WTC11 (cell line): ENCODE data around the gene ADORA1. TPM values are rescaled to one million over a fixed set of nuclear protein-coding genes. Genes with fewer than 3 reads are reported as not detected.
A peak's percentile ranks its signal among the peaks of the same experiment; 100 is the strongest.

Experiments used
- ATAC-seq: fragments of 200-7000 bp; cut with Tn5 transposase; 2 replicates; pipeline ENCODE4 v1.10.0; 2021; ENCODE audit warnings: mild to moderate bottlenecking, moderate library complexity
- CTCF ChIA-PET: fragments of 300-600 bp; sonication (Branson Sonifier 250); formaldehyde crosslinking; loops from one replicate; lab custom pipeline; 2021; ENCODE audit warnings: antibody characterized with exemption; lab: Charles Lee
- POLR2A ChIA-PET: fragments of 350-600 bp; sonication (Branson Sonifier 250); formaldehyde crosslinking; loops from one replicate; lab custom pipeline; 2021; ENCODE audit warnings: antibody characterized with exemption; lab: Charles Lee
- DNase-seq: peaks from one replicate; pipeline ENCODE4 v3.0.0; 2021; ENCODE audit warnings: low spot score
- H3K27ac Mint-ChIP-seq: 2 replicates; pipeline ENCODE4 v1.8.0; 2021; ENCODE audit warnings: mixed read lengths
- H3K27me3 Mint-ChIP-seq: 2 replicates; pipeline ENCODE4 v1.8.0; 2021; ENCODE audit warnings: low read depth, mild to moderate bottlenecking, moderate library complexity, mixed read lengths
- H3K36me3 Mint-ChIP-seq: 2 replicates; pipeline ENCODE4 v1.8.0; 2021; ENCODE audit warnings: mixed read lengths
- H3K4me1 Mint-ChIP-seq: 2 replicates; pipeline ENCODE4 v1.8.0; 2022; ENCODE audit warnings: mixed read lengths
- H3K4me3 Mint-ChIP-seq: 2 replicates; pipeline ENCODE4 v1.8.0; 2021; ENCODE audit warnings: mild to moderate bottlenecking, moderate library complexity, mixed read lengths
- H3K9me3 Mint-ChIP-seq: 2 replicates; pipeline ENCODE4 v1.8.0; 2021; ENCODE audit warnings: mixed read lengths
- AFF4 ChIP-seq: sonication (generic); formaldehyde crosslinking; IDR thresholded peaks from 2 replicates; pipeline ENCODE4 v1.8.1; 2023; ENCODE audit warnings: mild to moderate bottlenecking, missing genetic modification reagents, borderline replicate concordance
- AR ChIP-seq: fragments of 250-450 bp; sonication (Bioruptor Pico); IDR thresholded peaks from 2 replicates; pipeline ENCODE4 v1.9.0; 2021; ENCODE audit warnings: mild to moderate bottlenecking
- ATF6 ChIP-seq: sonication (generic); formaldehyde crosslinking; IDR thresholded peaks from 2 replicates; pipeline ENCODE4 v1.8.1; 2023; ENCODE audit warnings: mild to moderate bottlenecking, missing genetic modification reagents
- ESRRA ChIP-seq: sonication (generic); formaldehyde crosslinking; IDR thresholded peaks from 2 replicates; pipeline ENCODE4 v1.8.1; 2022; ENCODE audit warnings: mild to moderate bottlenecking, missing genetic modification reagents, borderline replicate concordance
- GRHL2 ChIP-seq: fragments of 250-450 bp; sonication (Bioruptor Pico); IDR thresholded peaks from 2 replicates; pipeline ENCODE4 v1.8.0; 2022; ENCODE audit warnings: mild to moderate bottlenecking, moderate library complexity; ENCODE audit not compliant: insufficient replicate concordance, severe bottlenecking
- MXD4 ChIP-seq: fragments of 250-450 bp; sonication (Bioruptor Pico); IDR thresholded peaks from 2 replicates; pipeline ENCODE4 v1.8.0; 2021; ENCODE audit warnings: mild to moderate bottlenecking, moderate library complexity, borderline replicate concordance
- PREB ChIP-seq: sonication (generic); formaldehyde crosslinking; IDR thresholded peaks from 2 replicates; pipeline ENCODE4 v1.8.1; 2022; ENCODE audit warnings: mild to moderate bottlenecking, missing genetic modification reagents, moderate library complexity, borderline replicate concordance
- PRRX2 ChIP-seq: fragments of 250-450 bp; sonication (Bioruptor Pico); IDR thresholded peaks from 2 replicates; pipeline ENCODE4 v1.8.0; 2021; ENCODE audit warnings: mild to moderate bottlenecking
- RELA ChIP-seq: sonication (generic); formaldehyde crosslinking; IDR thresholded peaks from 2 replicates; pipeline ENCODE4 v1.8.1; 2022; ENCODE audit warnings: missing genetic modification reagents, mild to moderate bottlenecking, borderline replicate concordance
- SP1 ChIP-seq: sonication (generic); formaldehyde crosslinking; conservative IDR thresholded peaks from 2 replicates; pipeline ENCODE4 v1.8.1; 2022; ENCODE audit warnings: missing genetic modification reagents
- ZSCAN18 ChIP-seq: fragments of 250-450 bp; sonication (Bioruptor Pico); IDR thresholded peaks from 2 replicates; pipeline ENCODE4 v2.1.2; 2022; ENCODE audit warnings: mild to moderate bottlenecking, moderate library complexity
- total RNA-seq: library from RNA; stranded (reverse); gene quantifications from 3 replicates; pipeline ENCODE4 v1.2.3, GENCODE V29; 2021

Gene ADORA1
- total RNA-seq, 1 experiment from 2014 or later = 1.8 TPM

DNA sequence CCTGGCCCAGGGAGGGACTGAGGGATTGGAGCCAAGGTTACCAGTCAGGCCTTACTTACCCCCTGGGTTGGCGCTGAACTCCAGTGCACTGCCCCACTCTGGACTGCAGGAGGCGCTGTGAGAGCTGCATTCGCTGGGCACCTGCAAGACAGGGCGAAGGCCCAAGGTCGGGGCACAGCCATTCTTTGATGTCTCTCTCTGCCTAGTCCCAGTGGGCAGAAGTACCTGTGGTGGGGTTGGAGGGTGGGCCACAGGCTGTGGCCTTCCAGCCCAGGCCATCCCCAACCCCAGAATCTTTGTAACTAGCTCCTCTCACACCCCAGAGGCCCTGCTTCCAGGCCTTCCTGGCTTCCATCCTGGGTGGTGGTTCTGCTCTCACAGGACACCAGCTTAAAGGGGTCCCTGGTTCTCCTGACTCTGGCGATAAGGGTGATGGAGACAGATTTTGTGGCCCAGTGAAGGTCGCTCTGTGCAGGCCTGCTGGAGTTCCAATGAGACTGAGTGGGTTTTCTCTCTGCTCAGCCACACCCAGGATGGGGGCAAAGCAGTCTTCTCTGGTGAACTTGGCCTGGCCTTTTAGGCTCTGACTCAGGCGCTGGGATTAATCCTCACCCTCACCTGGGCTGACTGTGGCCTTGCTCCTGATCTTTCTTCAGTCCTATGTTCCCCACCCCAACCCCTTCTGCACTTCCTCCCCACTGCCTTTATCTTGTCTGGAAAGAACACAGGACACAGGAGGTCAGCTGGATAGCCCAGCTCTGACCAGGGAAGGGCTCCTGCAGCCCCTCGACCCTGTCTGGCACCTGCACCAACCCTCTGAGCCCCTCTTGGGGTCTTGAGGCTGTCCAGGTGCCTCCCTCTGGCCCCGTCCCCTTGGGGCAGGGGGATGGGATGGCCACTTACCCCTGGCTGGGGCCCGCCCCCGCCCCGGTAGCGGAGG lies 42.7 kb upstream of the ADORA1 start (continued):
- TF ChIP-seq ATF6 (CRISPR knock-in tag) (no peak), PRRX2 (CRISPR knock-in tag) (no peak), ZSCAN18 (CRISPR knock-in tag) (no peak), SP1 (CRISPR knock-in tag) (no peak), AFF4 (CRISPR knock-in tag) (no peak), AR (CRISPR knock-in tag) (no peak), RELA (CRISPR knock-in tag) (0 out of 2 replicates have a peak, but pooled peaks have one; percentile 17)

DNA sequence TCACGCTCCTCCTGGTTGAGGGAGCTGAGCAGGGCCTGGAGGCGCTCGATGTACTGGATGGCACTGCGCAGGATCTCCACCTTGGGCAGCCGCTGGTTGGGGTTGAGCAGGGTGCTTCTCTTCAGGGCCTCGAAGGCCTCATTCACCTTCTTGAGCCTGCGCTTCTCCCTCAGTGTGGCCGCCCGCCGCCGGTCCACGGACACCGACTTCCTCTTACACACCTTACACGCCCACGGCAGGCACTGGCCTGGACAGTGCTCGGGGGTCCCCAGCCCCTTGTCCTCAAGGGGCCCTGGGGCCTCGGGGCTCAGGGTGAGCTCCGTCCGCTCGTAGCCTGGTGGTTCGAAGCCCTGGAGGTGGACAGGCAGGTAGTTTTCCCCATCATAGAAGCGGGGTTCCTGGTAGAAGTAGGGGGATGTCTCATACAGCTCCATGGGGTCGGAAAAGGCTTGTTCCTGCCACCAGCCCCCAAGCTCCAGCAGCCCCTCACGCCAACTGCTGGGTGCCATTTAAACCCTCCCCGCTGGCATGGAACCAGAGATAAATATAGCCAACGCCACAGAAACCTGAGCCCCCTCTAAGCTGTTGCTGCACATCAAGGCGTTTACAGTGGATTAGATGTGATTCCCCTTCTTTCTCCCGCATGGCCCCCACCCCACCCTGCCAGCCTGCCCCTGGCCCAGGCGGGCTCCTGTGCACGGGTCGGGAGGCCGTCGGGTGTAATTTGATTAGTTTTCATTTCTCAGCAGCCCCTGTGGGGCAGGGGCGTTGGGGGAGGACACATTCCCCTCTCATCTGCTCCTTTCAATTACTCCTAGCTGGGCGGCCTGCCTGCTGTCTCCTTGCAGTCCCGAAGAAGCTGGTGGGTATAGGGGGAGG lies 41.8 kb upstream of the ADORA1 start, which contains the start of gene MYOG:
Gene MYOG, minus strand, starts transcription at position 485 of the 879 bp plus-strand sequence. Its CDS starts 51 bp downstream, at position 434.
- Mint-ChIP-seq H3K27ac (no peak within 1 kb of the TSS; the same call in 1 of the 2 replicates), H3K9me3 (no peaks in the 10 kb centered on the region), H3K27me3 (no peaks in the 10 kb centered on the region; the same call in 1 of the 2 replicates), H3K36me3 (no peaks in the 10 kb centered on the region), H3K4me3 (no peak within 1 kb of the TSS), H3K4me1 (peaks cover 38% of the 10 kb centered on the region)
- POLR2A ChIA-PET = no interaction called here
- DNase-seq = no peak
- CTCF ChIA-PET = interaction anchor here (0.6 to 8.9 kb wide), 18 partner anchors 8 to 187 kb away, joined by 3 to 123 read pairs (median 11); partner anchors contain the start of gene ADORA1
- no peak for TF ChIP-seq PREB
- no peak for TF ChIP-seq GRHL2 (CRISPR knock-in tag)
- TF ChIP-seq ESRRA (CRISPR knock-in tag) = no peak
- TF ChIP-seq MXD4 (CRISPR knock-in tag) = no peak
- ATAC-seq = no peak
